Endothelial cell of umbilical vein (primary cell): ENCODE measurements around the gene LBR. TPM values are rescaled to one million over a fixed set of nuclear protein-coding genes. Genes with fewer than 3 reads are reported as not detected.

Experiments used
- BruUV-seq: library from RNA; stranded (reverse); fragments of 400-500 nt; replicated peaks from 2 replicates; lab custom pipeline; 2021; lab: Mats Ljungman, UMichigan
- CTCF ChIA-PET: fragments of 300-600, 350-600 bp; sonication (Branson Sonifier 250); formaldehyde crosslinking; loops from one replicate; lab custom pipeline; 2021; ENCODE audit warnings: antibody characterized with exemption, inconsistent platforms; lab: Charles Lee
- POLR2A ChIA-PET: fragments of 300-600, 350-600 bp; sonication (Branson Sonifier 250); formaldehyde crosslinking; loops from one replicate; lab custom pipeline; 2021; ENCODE audit warnings: antibody characterized with exemption, inconsistent platforms; lab: Charles Lee
- DNase-seq: peaks from one replicate; pipeline ENCODE4 v3.0.0-alpha.2; 2011; ENCODE audit warnings: low read depth, low spot score
- FAIRE-seq: peaks from 2 replicates; lab custom pipeline; 2011; peaks lifted over from hg19 to GRCh38; lab: Jason Lieb, UNC
- H2AFZ ChIP-seq: 2 replicates; pipeline ENCODE4 v1.6.0; 2012; ENCODE audit warnings: low read depth, low read length, control low read depth, inconsistent platforms
- H3K27ac ChIP-seq: 2 replicates; pipeline ENCODE4 v1.5.1; 2011; ENCODE audit warnings: low read depth, mild to moderate bottlenecking, control low read depth, low read length, moderate library complexity; ENCODE audit not compliant: insufficient read depth
- H3K27me3 ChIP-seq, 2 experiments: 2 replicates each; pipeline versions ENCODE4 v1.6.0 to v1.6.1; 2011; ENCODE audit warnings: low read length in 2 of 2, mixed read lengths in 1 of 2; ENCODE audit not compliant: control insufficient read depth in 2 of 2, insufficient read depth in 2 of 2
- H3K36me3 ChIP-seq, 2 experiments: 2 replicates in 1 of 2; 3 replicates in 1 of 2; pipeline ENCODE4 v1.5.1; 2011; ENCODE audit warnings: low read length in 2 of 2, mild to moderate bottlenecking in 1 of 2, moderate library complexity in 1 of 2; ENCODE audit not compliant: control insufficient read depth in 2 of 2, insufficient read depth in 2 of 2; ENCODE audit errors: extremely low read depth in 1 of 2
- H3K4me1 ChIP-seq: 3 replicates; pipeline ENCODE4 v1.5.1; 2011; ENCODE audit warnings: mild to moderate bottlenecking, low read length; ENCODE audit not compliant: control insufficient read depth, insufficient read depth; ENCODE audit errors: extremely low read depth
- H3K4me2 ChIP-seq: 2 replicates; pipeline ENCODE4 v1.6.1; 2011; ENCODE audit warnings: low read length, control low read depth, mixed read lengths; ENCODE audit not compliant: insufficient read depth
- H3K4me3 ChIP-seq, 3 experiments: fragments of 200-600 bp in 1 of 3; sonication (generic), shearing (Covaris generic) in 1 of 3; replicated peaks in 1 of 3; 2 replicates each; pipeline ENCODE4 v1.5.1; 2011 to 2016; ENCODE audit warnings: control low read depth in 3 of 3, low read length in 3 of 3, mild to moderate bottlenecking in 2 of 3, inconsistent platforms in 1 of 3, low read depth in 1 of 3, moderate library complexity in 1 of 3; ENCODE audit not compliant: insufficient read depth in 1 of 3
- H3K79me2 ChIP-seq: 2 replicates; pipeline ENCODE4 v1.6.0; 2012; ENCODE audit warnings: low read length, inconsistent platforms; ENCODE audit not compliant: control insufficient read depth, insufficient read depth
- H3K9ac ChIP-seq: replicated peaks from 2 replicates; pipeline ENCODE3; 2011; ENCODE audit warnings: low read length, control low read depth; ENCODE audit not compliant: insufficient read depth; ENCODE audit errors: extremely low read depth
- H3K9me1 ChIP-seq: replicated peaks from 3 replicates; pipeline ENCODE4 v1.6.0; 2011; ENCODE audit warnings: mild to moderate bottlenecking, low read length; ENCODE audit not compliant: control insufficient read depth, insufficient read depth; ENCODE audit errors: extremely low read depth
- H3K9me3 ChIP-seq: replicated peaks from 2 replicates; pipeline ENCODE4 v1.5.1; 2012; ENCODE audit warnings: low read length, inconsistent platforms; ENCODE audit not compliant: control insufficient read depth, insufficient read depth
- H4K20me1 ChIP-seq: replicated peaks from 2 replicates; pipeline ENCODE3; 2011; ENCODE audit warnings: mild to moderate bottlenecking, low read length; ENCODE audit not compliant: control insufficient read depth, insufficient read depth; ENCODE audit errors: extremely low read depth
- CTCF ChIP-seq, 2 donors: IDR thresholded peaks; 1 replicate in 1 of 2; 2 replicates in 1 of 2; pipeline ENCODE4 v1.5.1; 2011; ENCODE audit warnings: low read length in 2 of 2, mild to moderate bottlenecking in 2 of 2, moderate library complexity in 2 of 2, control low read depth in 1 of 2, inconsistent platforms in 1 of 2, low read depth in 1 of 2; ENCODE audit not compliant: insufficient read depth in 1 of 2; ENCODE audit errors: extremely low read depth in 1 of 2
- EZH2 ChIP-seq: IDR thresholded peaks from 2 replicates; pipeline ENCODE4 v1.6.1; 2012; ENCODE audit warnings: borderline replicate concordance, low read depth, mild to moderate bottlenecking, moderate library complexity, low read length, inconsistent platforms; ENCODE audit not compliant: severe bottlenecking
- FOS ChIP-seq: IDR thresholded peaks from 2 replicates; pipeline ENCODE4 v1.6.1; 2011; ENCODE audit warnings: mild to moderate bottlenecking, low read length, moderate library complexity, borderline replicate concordance; ENCODE audit not compliant: insufficient read depth
- MYC ChIP-seq: IDR thresholded peaks from one replicate; pipeline ENCODE4 v1.6.1; 2011; ENCODE audit warnings: mild to moderate bottlenecking, low read depth, low read length
- POLR2A ChIP-seq: IDR thresholded peaks from 2 replicates; pipeline ENCODE4 v1.6.1; 2012; ENCODE audit warnings: low read depth, mild to moderate bottlenecking, control low read depth, low read length
- POLR2AphosphoS5 ChIP-seq: IDR thresholded peaks from 2 replicates; pipeline ENCODE4 v1.6.1; 2012; ENCODE audit warnings: low read depth, mild to moderate bottlenecking, control low read depth, low read length, moderate library complexity; ENCODE audit not compliant: insufficient read depth
- dilution Hi-C: fragments of 300-500 bp; cut with MboI; formaldehyde crosslinking; loops from one replicate; pipeline ENCODE4 v1.15.0; 2019; ENCODE audit warnings: low sequenced_read_pairs; ENCODE audit not compliant: extremely low pct_ligation_motif_present
- intact Hi-C: fragments of 100-400 bp; cut with micrococcal nuclease; formaldehyde crosslinking; loops from one replicate; pipeline ENCODE4 v1.10.0; 2022
- polyA plus RNA-seq, 4 experiments: library from polyadenylated mRNA; depleted of rRNA in 3 of 4; stranded (reverse) in 3 of 4; unstranded in 1 of 4; fragments of >200 nt; gene quantifications; 2 replicates each; pipeline versions ENCODE4 v1.2.1 to v1.2.3, GENCODE V29; 2011 to 2012; ENCODE audit warnings: missing spikeins in 1 of 4
- total RNA-seq: library from RNA; stranded (reverse); gene quantifications from 2 replicates; pipeline ENCODE4 v1.2.3, GENCODE V29; 2021
- TF ChIP-seq, protein P1 (sequence below): IDR thresholded peaks from 2 replicates; pipeline ENCODE4 v1.6.1; 2011; ENCODE audit not compliant: insufficient read depth, insufficient read length

LBR gene
- total and polyA plus RNA-seq, 2 donors (not counting 3 experiments of a cell fraction or from before 2014, with no cell fraction given), result 53.9 to 119 TPM

DNA sequence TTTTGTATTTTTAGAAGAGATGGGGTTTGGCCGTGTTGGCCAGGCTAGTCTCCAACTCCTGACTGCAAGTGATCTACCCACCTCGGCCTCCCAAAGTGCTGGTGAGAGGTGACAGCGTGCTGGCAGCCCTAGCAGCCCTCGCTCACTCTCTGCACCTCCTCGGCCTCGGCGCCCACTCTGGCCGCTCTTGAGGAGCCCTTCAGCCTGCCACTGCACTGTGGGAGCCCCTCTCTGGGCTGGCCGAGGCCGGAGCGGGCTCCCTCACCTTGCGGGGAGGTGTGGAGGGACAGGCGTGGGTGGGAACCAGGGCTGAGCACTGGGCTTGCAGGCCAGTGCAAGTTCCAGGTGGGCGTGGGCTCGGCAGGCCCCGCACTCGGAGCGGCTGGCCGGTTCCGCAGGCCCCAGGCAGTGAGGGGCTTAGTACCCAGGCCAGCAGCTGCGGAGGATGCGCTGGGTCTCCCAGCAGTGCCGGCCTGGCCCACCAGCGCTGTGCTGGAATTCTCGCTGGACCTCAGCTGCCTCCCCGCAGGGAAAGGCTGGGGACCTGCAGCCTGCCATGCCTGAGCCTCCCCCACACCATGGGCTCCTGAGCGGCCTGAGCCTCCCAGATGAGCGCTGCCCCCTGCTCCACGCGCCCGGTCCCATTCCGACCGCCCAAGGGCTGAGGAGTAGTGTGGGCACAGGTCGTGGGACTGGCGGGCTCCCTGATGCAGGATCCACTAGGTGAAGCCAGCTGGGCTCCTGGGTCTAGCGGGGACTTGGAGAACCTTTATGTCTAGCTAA, 3.4 kb upstream of the LBR start:
- no peak overlapping the region for H3K4me2 ChIP-seq
- TF ChIP-seq CTCF (IDR thresholded peaks at IDR 0.05; ENCODE audit: extremely low read depth in 1 of 2, insufficient read depth in 1 of 2, low read depth in 1 of 2, low read length in 2 of 2), result no peak
- TF ChIP-seq EZH2, result no peak
- no peak for TF ChIP-seq FOS
- TF ChIP-seq POLR2A, result no peak
- TF ChIP-seq MYC, result no peak
- TF ChIP-seq, protein P1, sequence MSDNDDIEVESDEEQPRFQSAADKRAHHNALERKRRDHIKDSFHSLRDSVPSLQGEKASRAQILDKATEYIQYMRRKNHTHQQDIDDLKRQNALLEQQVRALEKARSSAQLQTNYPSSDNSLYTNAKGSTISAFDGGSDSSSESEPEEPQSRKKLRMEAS, result no peak
- no peak for TF ChIP-seq POLR2AphosphoS5
- ChIA-PET CTCF (interaction anchor here (1.3 to 1.4 kb wide), 2 partner anchors 44 to 112 kb away, joined by 4 read pairs; no protein-coding TSS in a partner anchor), POLR2A (interaction anchor here (0.7 kb wide), 1 partner anchor 92 kb away, joined by 4 read pairs; no protein-coding TSS in a partner anchor)
- peaks cover 16% of the 10 kb centered on the region for H3K79me2 ChIP-seq
- dilution Hi-C loops, result no loop called here
- no peak overlapping the region for H3K4me3 ChIP-seq
- H3K9me1 ChIP-seq, result no peaks in the 10 kb centered on the region
- no peaks in the 10 kb centered on the region for H3K36me3 ChIP-seq
- BruUV-seq, result no TSS peak
- no peak overlapping the region for H3K9ac ChIP-seq
- H3K27ac ChIP-seq, result no peak overlapping the region
- FAIRE-seq (no peak), DNase-seq (no peak)
- H3K27me3 ChIP-seq, result peaks cover 1 to 2% of the 10 kb centered on the region in 2 experiments
- intact Hi-C loops, result no loop called here
- peaks cover 9% of the 10 kb centered on the region for H3K4me1 ChIP-seq
- H3K9me3 ChIP-seq, result no peaks in the 10 kb centered on the region
- H2AFZ ChIP-seq, result no peak overlapping the region
- no peaks in the 10 kb centered on the region for H4K20me1 ChIP-seq
